Activated CD8-positive, alpha-beta memory T cell treated with anti-CD3 and anti-CD28 coated beads for 48 hours (primary cell): Measurements from ENCODE around the gene SH3GLB2.
"Not testable (repeated sequence)": the region's sequence is repeated elsewhere in the genome, so short reads cannot be mapped to it uniquely, and the experiment has no call there.

ENCODE experiments used
- DNase-seq, 3 experiments: peaks; one replicate each; pipeline ENCODE4 v3.0.0-alpha.2; 2020; ENCODE audit warnings: low read depth in 2 of 3, low spot score in 2 of 3

Gene SH3GLB2

GRCh38 chr9:129054163-129054851, 26.2 kb upstream of the SH3GLB2 start:
- no peak for DNase-seq

- DNase-seq: no peak
These were observed 24.9 kb upstream of the SH3GLB2 start for GRCh38 chr9:129053020-129053419.

GRCh38 chr9:129052592-129052991, 24.5 kb upstream of the SH3GLB2 start:
- no peak for DNase-seq

DNA sequence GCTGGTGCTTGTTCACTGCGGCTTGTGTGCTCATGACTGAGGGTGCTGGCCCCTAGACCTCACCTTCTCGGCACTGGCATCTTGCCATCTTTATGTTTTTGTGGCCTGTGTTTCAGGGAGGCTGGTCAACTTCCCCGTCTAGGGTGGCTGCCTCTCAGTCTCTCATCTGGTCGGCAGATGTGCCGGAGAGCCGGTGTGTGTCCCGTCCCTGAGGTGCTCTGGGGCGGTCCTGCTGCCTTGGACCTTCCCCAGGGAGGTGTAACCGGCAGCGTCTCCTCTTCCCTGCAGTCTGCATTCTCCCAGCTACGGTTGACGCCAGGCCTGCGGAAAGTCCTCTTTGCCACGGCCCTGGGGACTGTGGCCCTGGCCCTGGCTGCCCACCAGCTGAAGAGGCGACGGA, 13.9 kb upstream of the SH3GLB2 start:
- DNase-seq: no peak

GRCh38 chr9:129040113-129040643, 12.0 kb upstream of the SH3GLB2 start:
- no peak for DNase-seq

DNA sequence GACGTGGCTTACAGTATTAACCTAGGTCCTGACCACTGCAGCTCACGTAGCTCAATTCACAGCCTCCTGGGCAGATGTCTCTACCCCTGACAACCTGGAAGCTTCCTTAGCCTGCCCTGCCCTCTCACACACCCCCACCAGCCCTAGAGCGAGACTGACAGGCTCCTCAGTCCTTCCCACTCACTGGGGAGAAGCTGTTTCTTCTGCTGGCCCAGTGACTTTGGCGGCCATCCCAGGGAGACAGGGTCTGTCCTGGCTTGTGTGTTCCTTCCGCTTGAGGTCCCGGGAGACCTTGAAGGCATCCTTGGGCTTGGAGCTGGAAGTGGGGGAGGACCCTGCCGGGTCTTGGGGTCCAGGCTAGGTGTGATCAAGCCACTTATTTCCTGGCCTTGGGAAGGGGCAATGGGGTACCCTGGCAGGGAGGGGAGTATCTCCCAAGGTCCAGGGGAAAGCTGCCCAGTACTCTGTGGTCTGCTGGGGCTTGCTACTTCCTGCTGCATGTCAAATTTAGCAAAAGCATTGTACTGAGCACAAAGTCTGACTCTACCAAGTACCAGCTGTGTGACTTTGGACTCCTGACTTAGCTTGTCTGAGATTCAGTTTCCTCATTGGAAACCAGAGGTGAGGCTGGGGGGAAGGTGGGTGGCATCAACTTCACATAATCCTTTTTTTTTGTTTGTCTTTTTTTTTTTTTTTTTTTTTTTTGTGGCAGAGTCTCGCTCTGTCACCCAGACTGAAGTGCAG, 10.2 kb upstream of the SH3GLB2 start:
- DNase-seq: no peak

GRCh38 chr9:129037767-129038098, 9.6 kb upstream of the SH3GLB2 start:
- no peak for DNase-seq

- DNase-seq: no peak
These were observed 9.0 kb upstream of the SH3GLB2 start for GRCh38 chr9:129036923-129037766.

DNA sequence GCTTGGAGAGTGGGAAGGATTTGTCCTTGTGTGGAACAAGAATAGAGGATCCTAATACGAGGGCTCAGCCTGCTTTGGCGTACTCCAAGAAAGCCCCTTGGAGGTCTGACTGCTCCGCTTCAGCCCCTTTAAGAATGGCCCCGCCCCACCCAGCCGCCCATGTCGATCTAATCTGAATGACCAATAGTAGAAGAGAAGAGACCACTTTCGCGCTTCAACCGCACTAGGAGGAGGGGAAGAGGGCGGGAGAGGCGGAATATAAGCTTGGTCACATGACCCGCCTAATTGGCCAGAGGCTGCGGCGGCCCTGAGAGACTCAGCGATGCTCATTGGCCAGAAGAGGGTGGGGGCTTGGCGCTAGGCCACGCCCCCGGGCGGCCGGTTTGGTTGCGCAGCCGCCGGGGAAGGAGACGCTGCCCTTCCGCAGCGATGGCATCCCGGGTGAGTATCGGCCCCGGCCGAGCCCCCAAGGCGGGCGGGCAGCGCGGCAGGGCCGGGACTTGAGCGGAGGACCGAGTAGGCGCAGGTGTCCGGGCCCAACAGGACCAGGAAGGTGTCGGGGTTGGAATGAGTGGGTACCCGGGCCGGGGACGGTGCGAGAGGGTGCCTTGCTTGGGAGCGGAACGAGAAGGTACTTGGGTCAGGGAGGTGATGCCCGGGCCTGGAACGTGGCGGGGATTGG, 8.3 kb upstream of the SH3GLB2 start, which contains the start of gene MIGA2:
Gene MIGA2 (plus strand): TSS at position 386 of the 682 bp plus-strand sequence. CDS start 3,969 bp downstream, outside the sequence.
- DNase-seq: peak; percentile 76 to 92 (median 79)

DNA sequence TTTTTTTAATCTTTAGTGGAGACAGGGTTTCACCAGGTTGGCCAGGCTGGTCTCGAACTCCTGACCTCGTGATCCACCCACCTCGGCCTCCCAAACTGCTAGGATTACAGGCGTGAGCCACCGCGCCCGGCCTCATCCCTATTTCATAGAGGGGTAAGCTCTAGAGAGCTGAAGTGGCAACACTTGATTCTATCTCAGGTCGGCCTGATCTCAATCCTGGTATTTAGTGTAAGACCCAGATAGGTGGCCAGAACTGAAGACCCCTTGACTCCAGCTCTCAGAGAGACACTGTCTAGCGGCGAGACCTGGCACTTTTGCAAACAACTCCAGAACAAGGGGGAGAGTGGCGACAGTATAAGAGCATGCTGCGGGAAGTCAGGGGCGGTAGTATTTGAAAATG, 7.7 kb upstream of the SH3GLB2 start:
- not testable (repeated sequence) for DNase-seq

GRCh38 chr9:129033216-129033615, 5.1 kb upstream of the SH3GLB2 start:
- no peak for DNase-seq

GRCh38 chr9:129032541-129033159, 4.5 kb upstream of the SH3GLB2 start:
- DNase-seq: no peak

GRCh38 chr9:129031514-129031913, 3.4 kb upstream of the SH3GLB2 start:
- DNase-seq: no peak

DNA sequence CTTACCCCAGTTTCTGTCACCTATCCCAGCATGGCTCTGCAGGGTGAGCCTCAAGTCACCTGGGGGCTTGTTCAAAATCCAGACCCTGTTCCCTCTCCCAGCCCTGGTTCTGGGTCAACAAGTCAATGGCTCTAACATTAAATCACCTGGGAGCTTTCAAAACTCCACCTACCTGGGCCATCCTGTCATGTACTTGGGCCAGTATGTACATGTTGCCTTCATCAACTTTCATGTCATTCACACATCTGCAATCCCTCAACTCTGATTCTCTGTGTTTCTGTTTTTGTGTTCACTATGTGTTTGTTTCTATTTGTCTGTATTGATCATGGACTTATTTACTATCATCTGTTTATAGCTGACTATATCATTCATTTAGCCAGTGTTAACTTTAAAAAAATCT, 2.1 kb upstream of the SH3GLB2 start:
- DNase-seq: no peak

GRCh38 chr9:129027685-129028191, 393 bp downstream of the SH3GLB2 start:
- peak in 1 of 3 experiments; percentile 54 for DNase-seq

DNA sequence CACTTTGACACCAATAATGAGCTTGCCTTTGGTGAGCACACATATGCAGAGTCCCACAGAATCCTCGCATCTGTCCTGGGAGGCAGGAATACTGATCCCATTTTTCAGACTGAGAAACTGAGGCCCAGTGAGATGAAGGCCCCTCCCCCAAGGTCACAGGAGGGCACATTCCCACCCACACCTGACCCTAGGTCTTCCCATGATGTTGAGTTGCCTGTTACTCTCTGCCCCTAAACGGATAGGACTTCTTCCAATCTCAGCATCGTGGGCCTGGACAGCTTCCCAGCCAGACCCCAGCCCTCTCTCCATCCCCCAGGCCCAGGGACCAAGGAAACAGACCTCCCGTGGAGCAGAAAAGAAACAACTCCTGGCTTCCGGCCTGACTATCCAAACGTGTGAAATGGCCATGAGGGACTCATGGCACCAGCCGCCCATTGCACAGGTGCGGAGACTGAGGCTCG, 877 bp downstream of the SH3GLB2 start:
- no peak for DNase-seq

DNA sequence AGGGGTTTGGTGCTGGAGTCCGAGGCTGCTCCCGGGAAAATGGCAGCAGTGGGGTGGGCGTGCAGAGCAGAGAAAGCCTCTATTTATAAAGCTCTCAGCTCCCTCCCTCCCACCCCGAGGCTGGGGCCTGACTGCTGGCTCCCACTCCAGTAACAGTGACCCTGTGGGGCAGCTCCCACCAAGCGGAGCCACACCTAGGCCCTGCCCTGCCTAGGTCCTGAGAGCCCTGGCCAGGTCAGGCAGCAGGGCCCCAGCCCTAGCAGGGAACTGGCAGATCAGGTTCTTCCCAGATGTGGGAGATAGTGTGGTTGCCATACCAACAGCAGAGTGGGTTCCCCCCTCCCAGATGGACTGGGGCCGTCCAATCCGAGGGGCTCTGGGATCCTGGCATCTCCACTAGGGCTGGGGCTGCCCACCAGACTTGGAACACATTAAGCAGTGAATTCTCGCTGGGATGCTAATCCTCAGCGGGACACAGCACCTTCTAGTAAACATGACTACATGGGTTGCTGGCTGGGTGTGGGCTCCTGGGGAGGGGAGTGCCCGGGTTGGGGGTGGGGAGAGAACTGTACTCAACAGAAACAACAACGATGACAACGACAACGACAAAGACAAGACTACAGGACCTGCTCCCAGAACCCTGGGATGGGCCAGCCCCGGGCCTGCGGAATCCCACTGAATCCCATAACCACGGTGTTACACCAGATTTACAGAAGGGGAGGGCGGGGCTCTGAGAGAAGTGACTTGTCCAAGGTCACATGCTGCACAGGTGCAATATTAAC, 1.5 kb downstream of the SH3GLB2 start:
- no peak for DNase-seq

GRCh38 chr9:129023908-129024233, 4.3 kb downstream of the SH3GLB2 start:
- DNase-seq: no peak

DNA sequence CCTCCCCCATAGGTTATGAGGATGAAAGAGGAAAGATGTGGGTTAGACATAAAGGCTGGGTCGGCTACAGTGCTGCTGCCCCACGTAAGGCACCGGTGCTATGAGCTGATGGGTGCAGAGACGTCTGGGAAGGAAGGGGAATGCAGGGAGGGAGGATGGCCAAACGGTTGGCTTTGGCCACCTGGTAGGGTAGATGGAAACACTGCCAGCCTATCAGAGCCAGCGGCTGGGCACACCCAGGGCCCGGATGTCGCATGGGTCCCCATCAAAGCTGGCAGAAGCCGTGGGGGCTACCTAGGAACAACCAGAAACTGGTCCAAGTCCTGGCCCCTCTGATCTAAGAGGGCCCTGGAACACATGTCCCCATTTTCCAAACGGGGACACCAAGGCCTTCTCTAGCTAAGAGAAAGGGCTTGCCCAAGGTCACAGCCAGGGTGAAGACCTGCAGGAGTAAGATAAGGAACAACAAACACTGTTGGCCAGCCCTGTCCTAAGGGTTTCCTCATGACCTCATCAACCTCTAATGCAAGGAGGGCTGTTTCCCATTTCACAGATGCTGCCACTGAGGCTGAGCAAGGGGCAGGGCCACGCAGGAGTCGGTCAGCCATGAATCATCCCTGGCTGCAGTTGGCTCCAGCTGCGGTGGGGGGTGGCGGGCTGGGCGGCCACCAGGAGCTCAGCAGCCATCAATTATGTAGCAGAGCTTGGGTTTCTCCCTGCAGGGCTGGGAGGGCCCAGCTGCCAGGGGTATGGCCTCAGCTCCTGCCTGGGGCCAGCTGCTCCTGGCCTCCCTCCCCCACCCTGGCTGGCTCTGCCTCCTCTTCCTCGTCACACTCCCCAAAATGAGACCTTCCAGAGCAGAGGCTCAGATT, 4.9 kb downstream of the SH3GLB2 start:
- DNase-seq: no peak
